NCI-H526 treated with DMSO at 0.1 percent for 48 hours (cell line): Measurements from ENCODE around the gene THTPA.

Source experiments
- DNase-seq: peaks from one replicate; lab custom pipeline; 2025; lab: John Stamatoyannopoulos, UW

THTPA gene

GRCh38 chr14:23555882-23556699, at the start of gene THTPA:
TSS of gene THTPA (plus strand) at chr14:23556271. CDS start at chr14:23556758, 487 bp downstream.
- peak; percentile 86 for DNase-seq

GRCh38 chr14:23512156-23512555, 43.9 kb upstream of the THTPA start:
- no peak for DNase-seq

GRCh38 chr14:23513005-23513817, 42.9 kb upstream of the THTPA start:
- no peak for DNase-seq

GRCh38 chr14:23513818-23514643, 42.0 kb upstream of the THTPA start:
- no peak for DNase-seq

GRCh38 chr14:23514644-23514957, 41.5 kb upstream of the THTPA start:
- DNase-seq, result no peak

- no peak for DNase-seq
Observed at GRCh38 chr14:23517650-23518326, 38.3 kb upstream of the THTPA start.

- no peak for DNase-seq
Observed at GRCh38 chr14:23518709-23519108, 37.4 kb upstream of the THTPA start.

GRCh38 chr14:23520899-23521533, 35.1 kb upstream of the THTPA start:
- DNase-seq, result no peak

- DNase-seq, result no peak
Observed at GRCh38 chr14:23521785-23522640, 34.1 kb upstream of the THTPA start.

- DNase-seq, result no peak
Observed at GRCh38 chr14:23522643-23523198, 33.4 kb upstream of the THTPA start.

GRCh38 chr14:23523229-23524016, 32.6 kb upstream of the THTPA start:
- DNase-seq, result no peak

- DNase-seq, result no peak
Observed at GRCh38 chr14:23524954-23525353, 31.1 kb upstream of the THTPA start.

GRCh38 chr14:23525611-23526010, 30.5 kb upstream of the THTPA start:
- no peak for DNase-seq

- DNase-seq, result no peak
Observed at GRCh38 chr14:23528555-23528954, 27.5 kb upstream of the THTPA start.

- DNase-seq, result no peak
Observed at GRCh38 chr14:23529016-23529415, 27.1 kb upstream of the THTPA start.

GRCh38 chr14:23530375-23531055, 25.6 kb upstream of the THTPA start:
- DNase-seq, result no peak

GRCh38 chr14:23531391-23531790, 24.7 kb upstream of the THTPA start:
- no peak for DNase-seq

GRCh38 chr14:23532658-23533057, 23.4 kb upstream of the THTPA start:
- no peak for DNase-seq
